Measurements from ENCODE around the gene ZNF385D. TPM values are rescaled to one million over a fixed set of nuclear protein-coding genes. Genes with fewer than 3 reads are reported as not detected.
A peak's percentile ranks its signal among the peaks of the same experiment; 100 is the strongest.

ZNF385D gene
- total RNA-seq, 1 donor from 2014 or later = under 0.01 TPM

- no peak for TF ChIP-seq CTCF (IDR thresholded peaks at IDR 0.05; ENCODE audit: insufficient read depth, low read length, severe bottlenecking)
- DNase-seq (ENCODE audit: low read depth) (no peak), FAIRE-seq (no peak)
- Histone ChIP-seq H3K27me3 (ENCODE audit: control insufficient read depth, insufficient read depth, low read length) (no peaks in the 10 kb centered on the region), H3K4me3 (ENCODE audit: low read depth, low read length) (no peak overlapping the region), H3K36me3 (ENCODE audit: control insufficient read depth, insufficient read depth, low read length) (no peaks in the 10 kb centered on the region)
Observed at GRCh38 chr3:21643752-21644151, 107.3 kb downstream of the ZNF385D start.

- H3K36me3 ChIP-seq (ENCODE audit: control insufficient read depth, insufficient read depth, low read length) = no peaks in the 10 kb centered on the region
- FAIRE-seq (no peak), DNase-seq (ENCODE audit: low read depth) (peak; percentile 55)
- TF ChIP-seq CTCF (IDR thresholded peaks at IDR 0.05; ENCODE audit: insufficient read depth, low read length, severe bottlenecking) = no peak
- no peaks in the 10 kb centered on the region for H3K27me3 ChIP-seq (ENCODE audit: control insufficient read depth, insufficient read depth, low read length)
- H3K4me3 ChIP-seq (ENCODE audit: low read depth, low read length) = no peak overlapping the region
Observed at GRCh38 chr3:21642433-21642832, 108.6 kb downstream of the ZNF385D start.

GRCh38 chr3:21641959-21642358, 109.1 kb downstream of the ZNF385D start:
- no peak overlapping the region for H3K4me3 ChIP-seq (ENCODE audit: low read depth, low read length)
- DNase-seq (ENCODE audit: low read depth) (no peak), FAIRE-seq (no peak)
- no peaks in the 10 kb centered on the region for H3K36me3 ChIP-seq (ENCODE audit: control insufficient read depth, insufficient read depth, low read length)
- TF ChIP-seq CTCF (IDR thresholded peaks at IDR 0.05; ENCODE audit: insufficient read depth, low read length, severe bottlenecking) = no peak
- H3K27me3 ChIP-seq (ENCODE audit: control insufficient read depth, insufficient read depth, low read length) = no peaks in the 10 kb centered on the region

DNA sequence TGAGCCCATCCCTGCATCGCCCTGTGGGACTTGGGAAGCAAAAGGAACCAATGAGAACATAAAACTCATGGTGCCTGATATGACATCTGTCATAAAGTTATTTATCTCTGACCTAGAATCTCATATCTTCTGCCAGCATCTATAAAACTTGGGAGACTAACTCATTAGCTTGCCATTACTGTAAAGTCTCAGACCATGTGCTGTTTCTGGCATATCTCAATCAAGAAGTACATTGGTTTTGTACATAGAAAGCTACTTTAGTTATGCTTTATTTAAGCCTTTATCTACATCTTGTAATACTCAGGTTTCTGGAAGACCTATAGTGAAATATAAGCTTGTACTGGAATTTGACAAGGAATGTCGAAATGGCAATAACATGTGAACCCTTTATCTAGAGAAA, 112.5 kb downstream of the ZNF385D start:
- TF ChIP-seq CTCF (IDR thresholded peaks at IDR 0.05; ENCODE audit: insufficient read depth, low read length, severe bottlenecking) = no peak
- no peak for FAIRE-seq
- Histone ChIP-seq H3K36me3 (ENCODE audit: control insufficient read depth, insufficient read depth, low read length) (no peaks in the 10 kb centered on the region), H3K4me3 (ENCODE audit: low read depth, low read length) (no peak overlapping the region), H3K27me3 (ENCODE audit: control insufficient read depth, insufficient read depth, low read length) (no peaks in the 10 kb centered on the region)
- DNase-seq (ENCODE audit: low read depth) = no peak

GRCh38 chr3:21634112-21634511, 116.9 kb downstream of the ZNF385D start:
- Histone ChIP-seq H3K27me3 (ENCODE audit: control insufficient read depth, insufficient read depth, low read length) (no peaks in the 10 kb centered on the region), H3K4me3 (ENCODE audit: low read depth, low read length) (no peak overlapping the region), H3K36me3 (ENCODE audit: control insufficient read depth, insufficient read depth, low read length) (no peaks in the 10 kb centered on the region)
- TF ChIP-seq CTCF (IDR thresholded peaks at IDR 0.05; ENCODE audit: insufficient read depth, low read length, severe bottlenecking) = no peak
- FAIRE-seq = no peak
- DNase-seq (ENCODE audit: low read depth) = no peak

GRCh38 chr3:21624524-21624923, 126.5 kb downstream of the ZNF385D start:
- FAIRE-seq (no peak), DNase-seq (ENCODE audit: low read depth) (no peak)
- Histone ChIP-seq H3K36me3 (ENCODE audit: control insufficient read depth, insufficient read depth, low read length) (no peaks in the 10 kb centered on the region), H3K4me3 (ENCODE audit: low read depth, low read length) (no peak overlapping the region), H3K27me3 (ENCODE audit: control insufficient read depth, insufficient read depth, low read length) (no peaks in the 10 kb centered on the region)
- no peak for TF ChIP-seq CTCF (IDR thresholded peaks at IDR 0.05; ENCODE audit: insufficient read depth, low read length, severe bottlenecking)

All from bronchial epithelial cell (primary cell).